ENCODE results near the gene NMU.
"Not testable (repeated sequence)": the region's sequence is repeated elsewhere in the genome, so short reads cannot be mapped to it uniquely, and the experiment has no call there.

- not testable (repeated sequence) for TF ChIP-seq CTCF, POLR2A (IDR thresholded peaks at IDR 0.05)
These were observed 84.1 kb downstream of the NMU start for GRCh38 chr4:55551964-55552363.
